ENCODE measurements around the gene NABP2. TPM values are rescaled to one million over a fixed set of nuclear protein-coding genes. Genes with fewer than 3 reads are reported as not detected.

Gene NABP2
- total and polyA plus RNA-seq, 2 experiments from 2014 or later, result 25.5 to 27.8 TPM

DNA sequence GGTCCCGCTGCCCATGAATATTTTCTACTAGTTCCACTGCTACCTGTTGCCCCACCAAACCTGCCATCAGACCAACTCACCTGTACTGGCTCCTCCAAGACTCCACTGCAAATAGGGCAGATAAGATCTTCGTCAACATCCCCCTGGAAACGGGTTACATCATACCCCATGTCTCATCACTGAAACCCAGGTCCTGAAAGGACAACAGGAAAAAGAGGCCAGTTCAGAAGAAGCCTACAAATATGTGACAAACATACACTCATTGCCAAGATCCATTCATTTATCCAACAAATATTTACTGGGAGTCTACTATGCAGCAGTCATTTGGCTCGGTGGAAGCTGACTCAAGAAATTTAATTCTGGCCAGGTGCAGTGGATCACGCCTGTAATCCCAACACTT, 10.3 kb upstream of the NABP2 start:
- H3K27me3 Mint-ChIP-seq (ENCODE audit: insufficient read depth, low read depth, poor library complexity), result no peaks in the 10 kb centered on the region
- ATAC-seq (no peak), DNase-seq (ENCODE audit: low spot score) (no peak)
- peaks cover 87% of the 10 kb centered on the region for H3K36me3 Mint-ChIP-seq (ENCODE audit: low read depth)
- no peak overlapping the region for H3K27ac ChIP-seq (ENCODE audit: low read depth)
- H3K4me1 Mint-ChIP-seq, result no peaks in the 10 kb centered on the region
- no peaks in the 10 kb centered on the region for H3K27me3 ChIP-seq (ENCODE audit: insufficient read depth)
- peaks cover 25% of the 10 kb centered on the region for H3K79me2 ChIP-seq (replicated peaks; ENCODE audit: insufficient read depth)
- peaks cover 60% of the 10 kb centered on the region for H3K36me3 ChIP-seq (ENCODE audit: insufficient read depth)
- no peak overlapping the region for H2AFZ ChIP-seq
- H3K4me3 ChIP-seq, result no peak overlapping the region
- H4K20me1 ChIP-seq (replicated peaks; ENCODE audit: insufficient read depth), result peaks cover 18% of the 10 kb centered on the region
- H3K4me2 ChIP-seq, result no peak overlapping the region
- H3K4me1 ChIP-seq (ENCODE audit: insufficient read depth), result no peaks in the 10 kb centered on the region
- no peak overlapping the region for H3K27ac Mint-ChIP-seq
- H3K4me3 Mint-ChIP-seq, result no peak overlapping the region
- H3K9me3 Mint-ChIP-seq, result peaks cover 2% of the 10 kb centered on the region; the same call in 1 of the 3 replicates
- no peaks in the 10 kb centered on the region for H3K9me2 ChIP-seq (ENCODE audit: insufficient read depth)
- TF ChIP-seq, protein P1, sequence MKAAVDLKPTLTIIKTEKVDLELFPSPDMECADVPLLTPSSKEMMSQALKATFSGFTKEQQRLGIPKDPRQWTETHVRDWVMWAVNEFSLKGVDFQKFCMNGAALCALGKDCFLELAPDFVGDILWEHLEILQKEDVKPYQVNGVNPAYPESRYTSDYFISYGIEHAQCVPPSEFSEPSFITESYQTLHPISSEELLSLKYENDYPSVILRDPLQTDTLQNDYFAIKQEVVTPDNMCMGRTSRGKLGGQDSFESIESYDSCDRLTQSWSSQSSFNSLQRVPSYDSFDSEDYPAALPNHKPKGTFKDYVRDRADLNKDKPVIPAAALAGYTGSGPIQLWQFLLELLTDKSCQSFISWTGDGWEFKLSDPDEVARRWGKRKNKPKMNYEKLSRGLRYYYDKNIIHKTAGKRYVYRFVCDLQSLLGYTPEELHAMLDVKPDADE (IDR thresholded peaks at IDR 0.05), result no peak
- TF ChIP-seq POLR2AphosphoS5 (IDR thresholded peaks at IDR 0.05; ENCODE audit: low read depth) (no peak), EZH2phosphoT487 (IDR thresholded peaks at IDR 0.05; ENCODE audit: unreplicated experiment) (no peak), NANOG (IDR thresholded peaks at IDR 0.05; ENCODE audit: borderline replicate concordance) (no peak), ZNF462 (CRISPR knock-in tag; IDR thresholded peaks at IDR 0.05) (no peak), STAT1 (IDR thresholded peaks at IDR 0.05; ENCODE audit: unreplicated experiment) (no peak), ZNF331 (CRISPR knock-in tag; IDR thresholded peaks at IDR 0.05; ENCODE audit: low read depth) (no peak), CTCF (conservative IDR thresholded peaks at IDR 0.05; ENCODE audit: low read depth in 2 of 2) (no peak), JUNB (IDR thresholded peaks at IDR 0.05; ENCODE audit: unreplicated experiment) (no peak), ZNF114 (CRISPR knock-in tag; IDR thresholded peaks at IDR 0.05) (no peak), EZH2 (IDR thresholded peaks at IDR 0.05; ENCODE audit: low read depth, unreplicated experiment) (no peak), CREB1 (CRISPR knock-in tag; IDR thresholded peaks at IDR 0.05; ENCODE audit: low read depth) (no peak)
- TF ChIP-seq, protein P2, sequence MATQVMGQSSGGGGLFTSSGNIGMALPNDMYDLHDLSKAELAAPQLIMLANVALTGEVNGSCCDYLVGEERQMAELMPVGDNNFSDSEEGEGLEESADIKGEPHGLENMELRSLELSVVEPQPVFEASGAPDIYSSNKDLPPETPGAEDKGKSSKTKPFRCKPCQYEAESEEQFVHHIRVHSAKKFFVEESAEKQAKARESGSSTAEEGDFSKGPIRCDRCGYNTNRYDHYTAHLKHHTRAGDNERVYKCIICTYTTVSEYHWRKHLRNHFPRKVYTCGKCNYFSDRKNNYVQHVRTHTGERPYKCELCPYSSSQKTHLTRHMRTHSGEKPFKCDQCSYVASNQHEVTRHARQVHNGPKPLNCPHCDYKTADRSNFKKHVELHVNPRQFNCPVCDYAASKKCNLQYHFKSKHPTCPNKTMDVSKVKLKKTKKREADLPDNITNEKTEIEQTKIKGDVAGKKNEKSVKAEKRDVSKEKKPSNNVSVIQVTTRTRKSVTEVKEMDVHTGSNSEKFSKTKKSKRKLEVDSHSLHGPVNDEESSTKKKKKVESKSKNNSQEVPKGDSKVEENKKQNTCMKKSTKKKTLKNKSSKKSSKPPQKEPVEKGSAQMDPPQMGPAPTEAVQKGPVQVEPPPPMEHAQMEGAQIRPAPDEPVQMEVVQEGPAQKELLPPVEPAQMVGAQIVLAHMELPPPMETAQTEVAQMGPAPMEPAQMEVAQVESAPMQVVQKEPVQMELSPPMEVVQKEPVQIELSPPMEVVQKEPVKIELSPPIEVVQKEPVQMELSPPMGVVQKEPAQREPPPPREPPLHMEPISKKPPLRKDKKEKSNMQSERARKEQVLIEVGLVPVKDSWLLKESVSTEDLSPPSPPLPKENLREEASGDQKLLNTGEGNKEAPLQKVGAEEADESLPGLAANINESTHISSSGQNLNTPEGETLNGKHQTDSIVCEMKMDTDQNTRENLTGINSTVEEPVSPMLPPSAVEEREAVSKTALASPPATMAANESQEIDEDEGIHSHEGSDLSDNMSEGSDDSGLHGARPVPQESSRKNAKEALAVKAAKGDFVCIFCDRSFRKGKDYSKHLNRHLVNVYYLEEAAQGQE (IDR thresholded peaks at IDR 0.05; ENCODE audit: unreplicated experiment), result no peak
- peaks cover 19% of the 10 kb centered on the region for H3F3A ChIP-seq (replicated peaks; ENCODE audit: low read depth)
